GM12892 (cell line): Measurements from ENCODE around the gene SDSL.

Experiments
- POLR2A ChIP-seq: IDR thresholded peaks from 2 replicates; pipeline ENCODE4 v1.6.1; 2011; ENCODE audit warnings: low read depth, low read length, control low read depth
- POLR2AphosphoS5 ChIP-seq: IDR thresholded peaks from 2 replicates; pipeline ENCODE4 v1.6.1; 2011; ENCODE audit warnings: low read depth, low read length, control low read depth
- TAF1 ChIP-seq: IDR thresholded peaks from 2 replicates; pipeline ENCODE4 v1.6.1; 2011; ENCODE audit warnings: low read depth, mild to moderate bottlenecking, control low read depth, low read length, borderline replicate concordance

DNA sequence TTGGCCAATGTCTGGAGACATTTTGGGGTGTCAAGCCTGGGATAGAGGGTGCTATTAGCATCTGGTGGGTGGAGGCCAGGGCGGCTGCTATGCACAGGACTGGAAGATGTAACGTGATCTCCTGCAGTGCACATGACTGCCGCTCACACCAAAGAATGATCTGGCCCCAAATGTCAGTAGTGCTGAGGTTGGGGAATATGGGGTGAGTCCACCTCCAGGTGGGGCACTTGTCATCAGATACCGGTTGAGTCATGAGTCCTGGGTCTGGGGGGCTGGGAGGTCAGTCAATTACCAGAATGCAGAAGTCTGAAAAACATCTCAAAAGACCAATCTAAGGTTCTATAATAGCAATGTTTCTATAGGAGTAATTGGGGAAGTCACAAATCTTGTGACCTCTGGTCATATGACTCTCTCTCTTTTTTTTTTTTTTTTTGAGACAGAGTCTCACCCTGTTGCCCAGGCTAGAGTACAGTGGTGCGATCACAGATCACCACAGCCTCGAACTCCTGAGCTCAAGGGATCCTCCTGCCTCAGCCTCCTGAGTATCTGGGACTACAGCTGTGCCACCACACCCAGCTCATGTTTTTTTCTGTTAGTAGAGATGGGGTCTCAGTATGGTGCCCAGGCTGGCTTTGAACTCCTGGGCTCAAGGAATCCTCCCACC, 6.0 kb upstream of the SDSL start:
- TF ChIP-seq POLR2AphosphoS5 (no peak), POLR2A (no peak), TAF1 (no peak)
